SKM-1 treated with dmso at 0.1 percent for 144 hours (cell line): ENCODE data around the gene NSL1.

ENCODE experiments used
- DNase-seq: peaks from one replicate; lab custom pipeline; 2025; ENCODE audit not compliant: unreplicated experiment; lab: John Stamatoyannopoulos, UW

Gene NSL1

DNA sequence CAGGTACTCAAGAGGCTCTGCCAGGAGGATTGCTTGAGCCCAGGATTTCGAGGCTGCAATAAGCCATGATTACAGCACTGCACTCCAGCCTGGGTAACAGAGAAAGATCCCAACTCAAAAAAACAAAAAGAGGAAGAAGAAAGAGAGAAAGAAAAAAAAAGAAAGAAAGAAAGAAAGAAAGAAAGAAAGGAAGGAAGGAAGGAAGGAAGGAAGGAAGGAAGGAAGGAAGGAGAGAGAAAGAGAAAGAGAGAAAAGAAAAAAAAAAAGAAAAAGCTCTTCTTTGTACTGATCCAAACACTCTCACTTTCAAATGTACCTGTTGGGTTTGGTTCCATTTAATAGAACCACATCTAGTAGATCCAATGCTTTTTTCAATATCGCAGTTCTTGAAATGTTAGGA lies 103.8 kb downstream of the NSL1 start:
- no peak for DNase-seq

DNA sequence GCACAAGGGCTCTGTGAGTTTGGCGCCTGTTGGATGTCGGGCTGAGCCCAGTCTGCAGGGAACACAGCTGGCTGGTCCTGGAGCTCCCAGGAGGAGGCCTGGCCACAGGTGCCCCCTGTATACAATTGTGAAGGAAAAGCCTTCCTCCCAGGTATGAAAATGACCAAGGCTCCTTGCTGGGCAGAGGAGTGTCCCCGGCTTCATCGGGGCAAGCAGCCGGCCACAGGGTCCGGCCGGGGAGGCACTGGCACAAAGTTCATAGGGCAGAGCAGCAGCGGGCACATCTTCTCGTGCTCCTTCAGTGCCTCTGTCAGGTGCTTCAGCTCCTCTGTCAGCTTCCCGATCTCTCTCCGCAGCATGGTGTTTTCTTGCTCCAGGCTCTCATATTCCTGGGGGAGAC lies 105.0 kb downstream of the NSL1 start:
- no peak for DNase-seq

DNA sequence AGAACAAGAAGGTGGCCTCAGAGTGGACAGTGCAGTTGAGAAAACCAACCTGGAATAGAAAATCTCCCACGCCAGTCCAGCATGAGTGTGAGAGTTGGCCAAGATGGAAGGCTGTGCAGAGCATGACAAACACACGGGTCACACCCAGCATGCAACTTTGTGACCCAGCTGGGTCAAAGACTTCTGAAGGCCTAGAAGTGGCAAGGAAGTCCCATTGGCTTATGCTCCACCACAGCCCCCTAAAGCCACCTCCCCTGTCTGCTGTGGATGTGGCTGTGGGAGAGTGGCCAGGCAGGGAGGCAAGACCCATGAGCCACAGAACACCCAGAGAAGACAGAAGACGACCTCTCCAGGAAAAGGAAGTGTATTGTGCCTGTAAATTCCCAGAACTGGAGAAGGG lies 105.5 kb downstream of the NSL1 start:
- no peak for DNase-seq

DNA sequence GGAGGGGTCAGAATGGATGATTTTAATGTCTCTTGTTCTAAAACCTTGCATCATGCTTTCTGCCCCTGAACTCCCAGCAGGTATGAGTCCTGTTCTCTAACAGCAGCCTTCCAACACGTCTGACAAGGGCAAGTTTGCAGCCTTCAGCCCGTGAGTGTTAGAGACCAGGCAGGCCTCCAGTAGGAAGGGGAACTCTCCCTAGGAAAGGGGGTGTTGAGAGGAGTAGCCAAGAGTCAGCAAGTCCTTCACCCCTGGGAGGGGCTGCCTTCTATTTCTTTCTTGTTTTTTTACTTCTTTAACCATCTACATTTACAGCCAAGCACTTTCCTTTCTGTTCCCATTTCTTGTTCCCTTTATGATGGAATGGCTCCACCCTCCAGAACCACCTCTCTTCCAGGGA lies 106.1 kb downstream of the NSL1 start:
- no peak for DNase-seq

DNA sequence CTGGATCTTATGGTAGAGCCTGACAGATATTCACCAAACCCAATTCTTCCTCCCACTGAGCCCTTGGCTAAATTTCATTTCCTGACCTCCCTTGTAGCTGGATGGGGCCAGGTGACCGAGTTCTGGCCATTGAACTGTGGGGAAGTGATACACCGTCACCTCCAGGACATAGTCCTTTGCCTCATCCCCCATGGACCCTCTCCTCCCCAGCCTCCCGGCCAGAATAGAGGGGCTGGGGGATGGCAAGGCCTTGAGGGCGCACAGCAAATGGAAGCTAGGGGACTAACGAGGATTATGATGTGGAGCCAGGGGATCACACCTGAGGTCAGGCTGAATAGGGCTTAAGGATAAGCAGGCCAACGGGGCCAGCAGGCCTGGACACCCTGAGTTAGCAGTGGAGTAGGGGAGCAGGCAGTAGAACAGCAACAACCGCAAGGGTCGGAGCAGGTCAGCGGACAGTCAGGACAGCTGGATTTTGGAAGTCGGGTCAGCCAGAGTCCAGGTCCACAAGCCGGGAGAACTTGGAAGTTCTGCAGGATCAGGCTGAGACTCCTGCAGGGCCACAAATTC lies 107.0 kb downstream of the NSL1 start:
- no peak for DNase-seq

DNA sequence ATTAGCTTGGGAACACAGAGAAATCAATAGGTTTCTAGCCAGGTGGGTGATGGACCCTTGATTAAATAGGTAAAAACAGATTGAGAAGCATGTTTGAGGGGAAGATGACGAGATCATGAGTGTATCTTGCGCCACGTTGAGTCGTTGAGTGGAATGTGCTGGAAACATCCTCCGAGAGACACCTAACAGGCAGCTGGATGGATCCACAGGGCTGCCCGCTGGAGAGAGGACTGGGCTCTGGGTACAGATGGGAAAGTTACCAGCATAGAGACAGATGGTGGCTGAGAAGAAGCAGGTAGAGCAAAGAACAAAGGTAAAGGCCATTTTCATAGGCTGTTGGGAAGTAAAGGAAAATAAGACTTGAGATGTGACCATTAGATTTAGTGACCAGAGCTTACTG lies 107.5 kb downstream of the NSL1 start:
- no peak for DNase-seq

DNA sequence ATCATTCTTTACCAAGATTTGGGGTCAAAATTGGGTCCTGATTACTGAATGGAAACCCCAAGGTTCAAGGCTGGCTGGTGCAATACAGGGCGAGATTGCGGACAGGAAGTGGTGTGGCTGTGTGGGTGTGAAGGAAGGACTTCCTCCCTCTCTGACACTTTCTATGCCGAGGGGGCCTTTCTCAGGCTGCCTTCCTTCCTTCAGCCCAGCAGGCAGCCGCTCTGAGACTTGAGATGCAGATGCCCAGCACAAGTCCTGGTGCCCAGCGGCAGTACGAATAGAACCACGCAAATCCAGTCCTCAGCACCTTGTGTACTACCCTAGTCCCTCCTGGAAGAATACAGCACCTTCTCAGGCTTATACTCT lies 108.2 kb downstream of the NSL1 start:
- peak; percentile 98 for DNase-seq

DNA sequence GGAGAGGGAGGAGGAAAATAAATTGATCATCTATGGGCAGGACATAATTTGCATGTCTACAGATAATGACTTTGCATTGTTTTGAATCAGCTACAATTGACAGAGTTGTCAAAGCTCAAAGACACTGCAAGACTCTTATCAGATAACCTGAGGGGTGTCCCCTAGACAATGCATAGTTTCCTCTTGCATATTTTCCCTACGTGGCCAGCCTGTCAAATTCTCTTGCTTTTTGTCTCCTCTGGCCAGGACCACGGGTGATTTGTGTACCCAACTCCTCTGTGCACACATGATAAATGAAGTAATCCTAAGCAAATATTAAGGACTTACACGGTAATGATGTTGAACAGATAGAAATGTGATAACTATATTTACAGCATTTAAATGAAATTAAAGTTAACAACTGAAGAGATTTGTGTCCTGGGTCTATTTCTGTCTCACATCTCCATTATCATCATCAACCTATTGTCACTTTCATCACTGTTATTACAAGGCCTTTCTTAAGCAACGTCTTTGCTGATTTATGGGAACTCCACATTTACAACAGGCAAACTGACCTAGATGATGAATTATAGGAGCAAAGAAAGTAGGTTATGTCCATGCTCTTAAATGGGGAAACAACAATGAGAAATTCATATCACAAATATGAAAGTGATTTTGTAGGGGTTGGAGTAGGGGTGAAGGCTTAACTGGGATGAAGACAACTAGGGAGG lies 110.7 kb downstream of the NSL1 start:
- no peak for DNase-seq

DNA sequence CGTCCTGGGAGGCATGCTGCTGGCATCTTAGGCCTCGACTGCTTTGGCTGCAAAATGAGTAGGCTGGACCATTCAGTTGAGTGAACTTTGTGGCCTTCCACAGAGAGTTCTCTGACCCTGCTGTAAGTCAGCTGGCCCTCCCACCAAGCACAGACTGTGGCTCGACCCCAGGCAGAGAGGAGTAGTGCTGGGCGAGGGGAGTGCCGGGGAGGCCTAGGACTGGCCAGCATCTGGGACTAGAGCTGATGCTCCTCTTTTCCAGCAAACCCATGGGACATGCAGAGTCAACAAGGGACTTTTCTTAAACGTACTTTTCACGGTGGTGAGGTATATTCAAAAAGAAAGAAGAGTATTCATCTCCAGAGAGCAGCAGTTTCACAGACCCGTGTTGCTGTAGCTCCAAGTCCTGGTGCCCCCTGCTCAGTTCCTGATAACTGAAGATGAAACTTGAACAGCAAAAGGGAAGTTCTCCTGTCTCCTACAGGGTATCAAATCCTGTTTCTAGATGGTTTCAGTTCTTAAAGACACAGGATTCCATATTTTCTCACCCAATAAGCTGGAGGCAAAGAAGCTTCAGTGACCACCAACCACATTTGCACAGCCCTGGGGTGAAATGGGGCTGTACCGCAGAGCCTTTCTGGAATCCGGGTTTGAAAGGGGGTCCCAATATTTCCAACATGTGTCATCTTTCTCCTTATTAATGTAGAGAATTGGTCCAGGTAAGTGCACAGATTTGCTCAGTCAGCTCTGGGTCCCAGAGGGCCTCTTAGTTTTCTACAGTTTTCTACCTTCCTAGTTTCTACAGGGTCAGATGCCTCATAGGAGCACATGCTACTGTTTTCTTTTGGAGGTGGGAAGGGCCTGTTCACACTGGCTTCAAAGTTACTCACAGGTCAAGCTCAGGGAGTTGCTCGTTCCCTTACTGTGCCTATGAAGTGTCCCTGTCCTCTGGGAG lies 112.8 kb downstream of the NSL1 start:
- DNase-seq: peak; percentile 65

DNA sequence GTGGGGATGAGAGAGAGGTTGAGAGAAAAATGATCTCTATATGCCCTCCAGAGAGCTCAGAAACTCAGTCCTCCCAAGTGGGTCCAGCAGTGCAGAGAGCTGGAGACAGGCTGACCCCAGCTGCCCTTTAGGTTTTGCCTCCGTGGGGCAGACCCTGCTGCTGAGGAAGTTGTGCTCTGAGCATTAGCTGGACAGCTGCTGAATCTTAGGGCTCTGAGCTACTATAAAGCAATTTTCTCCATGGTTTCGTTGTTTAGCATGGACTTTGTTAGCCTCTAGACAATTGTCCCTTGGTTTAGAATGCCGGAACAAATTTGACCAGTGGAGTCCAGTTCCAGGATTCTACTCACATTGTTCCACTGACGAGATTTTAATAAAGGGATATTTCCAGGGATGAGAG lies 114.0 kb downstream of the NSL1 start:
- DNase-seq: no peak

DNA sequence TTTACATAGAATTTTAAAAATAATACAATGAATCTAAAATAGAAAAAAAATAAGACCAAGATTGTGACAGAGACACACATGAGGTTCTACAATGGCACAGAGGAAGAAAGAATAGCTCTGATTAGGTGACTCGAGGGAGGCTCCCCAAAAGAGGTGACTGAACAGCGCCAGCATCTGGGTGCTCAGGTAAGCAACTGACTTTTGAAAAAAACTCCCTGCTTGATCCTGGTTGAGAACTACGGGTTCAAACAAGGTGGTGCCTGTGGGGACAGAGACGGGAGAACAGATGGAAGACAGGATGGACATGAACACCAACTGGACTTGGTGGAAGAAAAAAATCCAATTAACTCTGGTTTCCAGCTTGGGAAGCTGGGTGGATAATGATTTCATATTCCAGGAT lies 114.4 kb downstream of the NSL1 start:
- no peak for DNase-seq
